AG04450 (cell line): Measurements from ENCODE around the gene KIAA0825. TPM values are rescaled to one million over a fixed set of nuclear protein-coding genes. Genes with fewer than 3 reads are reported as not detected.

Source experiments
- CTCF ChIA-PET: fragments of 300-600, 350-600 bp; formaldehyde crosslinking; extraction: SDS; loops from one replicate; lab custom pipeline; 2022; ENCODE audit warnings: antibody characterized with exemption, inconsistent platforms; lab: Charles Lee
- POLR2A ChIA-PET: fragments of 350-600 bp; formaldehyde crosslinking; extraction: SDS; loops from one replicate; lab custom pipeline; 2021; ENCODE audit warnings: antibody characterized with exemption, inconsistent platforms; lab: Yijun Ruan, JAX
- DNase-seq: peaks from one replicate; pipeline ENCODE4 v3.0.0-alpha.2; 2011; ENCODE audit warnings: low read depth, low spot score
- H3K27ac ChIP-seq: one replicate; pipeline ENCODE4 v1.5.1; 2012; ENCODE audit warnings: low read depth, low read length, control low read depth
- H3K27me3 ChIP-seq: one replicate; pipeline ENCODE4 v1.6.0; 2012; ENCODE audit warnings: low read length; ENCODE audit not compliant: control insufficient read depth, insufficient read depth
- H3K4me3 ChIP-seq: 2 replicates; pipeline ENCODE4 v1.5.1; 2011; ENCODE audit warnings: mild to moderate bottlenecking, low read depth, low read length, control low read depth
- H3K9me3 ChIP-seq: 2 replicates; pipeline ENCODE4 v1.5.1; 2012; ENCODE audit warnings: low read length; ENCODE audit not compliant: control insufficient read depth, insufficient read depth
- CTCF ChIP-seq: IDR thresholded peaks from 2 replicates; pipeline ENCODE4 v1.5.1; 2011; ENCODE audit warnings: low read depth, low read length, control low read depth, inconsistent platforms
- polyA plus RNA-seq: library from polyadenylated mRNA; depleted of rRNA; stranded (reverse); fragments of >200 nt; gene quantifications from 2 replicates; pipeline ENCODE4 v1.2.3, GENCODE V29; 2011

Gene KIAA0825
- polyA plus RNA-seq, 1 experiment: 2.1 TPM

- H3K4me3 ChIP-seq: no peak overlapping the region
- DNase-seq: no peak
- ChIA-PET POLR2A (no interaction called here), CTCF (no interaction called here)
- no peaks in the 10 kb centered on the region for H3K9me3 ChIP-seq
- H3K27me3 ChIP-seq: no peaks in the 10 kb centered on the region
- no peak overlapping the region for H3K27ac ChIP-seq
- no peak for TF ChIP-seq CTCF
Measured at GRCh38 chr5:94649874-94650273, 31.5 kb upstream of the KIAA0825 start.

- POLR2A ChIA-PET: no interaction called here
- H3K27me3 ChIP-seq: no peaks in the 10 kb centered on the region
- H3K27ac ChIP-seq: no peak overlapping the region
- TF ChIP-seq CTCF: no peak
- CTCF ChIA-PET: no interaction called here
- H3K9me3 ChIP-seq: no peaks in the 10 kb centered on the region
- H3K4me3 ChIP-seq: no peak overlapping the region
- DNase-seq: no peak
Measured at GRCh38 chr5:94646758-94647157, 28.4 kb upstream of the KIAA0825 start.

- Histone ChIP-seq H3K4me3 (no peak overlapping the region), H3K27me3 (no peaks in the 10 kb centered on the region), H3K27ac (no peak overlapping the region), H3K9me3 (no peaks in the 10 kb centered on the region)
- CTCF ChIA-PET: no interaction called here
- DNase-seq: no peak
- TF ChIP-seq CTCF: no peak
- POLR2A ChIA-PET: no interaction called here
Measured at GRCh38 chr5:94645053-94645452, 26.6 kb upstream of the KIAA0825 start.

- Histone ChIP-seq H3K27ac (no peak overlapping the region), H3K4me3 (no peak overlapping the region), H3K27me3 (no peaks in the 10 kb centered on the region), H3K9me3 (peaks cover 3% of the 10 kb centered on the region)
- ChIA-PET POLR2A (no interaction called here), CTCF (interaction anchor here (0.6 kb wide), 1 partner anchor 22 kb away, joined by 3 read pairs; the partner anchor contains the start of genes KIAA0825 and SLF1)
- TF ChIP-seq CTCF: no peak
- no peak for DNase-seq
Measured at GRCh38 chr5:94640176-94640575, 21.8 kb upstream of the KIAA0825 start.

GRCh38 chr5:94632024-94632423 lies 13.6 kb upstream of the KIAA0825 start:
- ChIA-PET CTCF (interaction anchor here (0.7 kb wide), 1 partner anchor 146 kb away, joined by 3 read pairs; no protein-coding TSS in a partner anchor), POLR2A (no interaction called here)
- no peak for TF ChIP-seq CTCF
- H3K27ac ChIP-seq: no peak overlapping the region
- H3K9me3 ChIP-seq: no peaks in the 10 kb centered on the region; the same call in 1 of the 2 replicates
- no peaks in the 10 kb centered on the region for H3K27me3 ChIP-seq
- no peak for DNase-seq
- H3K4me3 ChIP-seq: no peak overlapping the region
